IMR-90 (cell line): ENCODE results near the gene AHNAK2. TPM values are rescaled to one million over a fixed set of nuclear protein-coding genes. Genes with fewer than 3 reads are reported as not detected.
A peak's percentile ranks its signal among the peaks of the same experiment; 100 is the strongest.

Source experiments
- ATAC-seq: fragments of 200-7000 bp; cut with Tn5 transposase; 2 replicates; pipeline ENCODE4 v1.9.1; 2020; ENCODE audit warnings: low read depth, mild to moderate bottlenecking, moderate library complexity
- BruUV-seq: library from RNA; stranded (reverse); fragments of 400-500 nt; replicated peaks from 2 replicates; lab custom pipeline; 2021; lab: Mats Ljungman, UMichigan
- CTCF ChIA-PET: fragments of 300-600 bp; formaldehyde crosslinking; extraction: SDS; loops from one replicate; lab custom pipeline; 2021; ENCODE audit warnings: antibody characterized with exemption; lab: Yijun Ruan, JAX
- POLR2A ChIA-PET: fragments of 300-600 bp; sonication (Branson Sonifier 250); formaldehyde crosslinking; loops from one replicate; lab custom pipeline; 2022; ENCODE audit warnings: antibody characterized with exemption; ENCODE audit not compliant: unreplicated experiment; lab: Charles Lee
- DNase-seq: peaks from one replicate; pipeline ENCODE4 v3.0.0; 2013
- H2AFZ ChIP-seq: replicated peaks from 2 replicates; pipeline ENCODE3; 2013; ENCODE audit warnings: low read length, mild to moderate bottlenecking; ENCODE audit not compliant: poor library complexity
- H2AK5ac ChIP-seq: 2 replicates; pipeline ENCODE4 v1.6.1; 2013; ENCODE audit warnings: low read depth, low read length, inconsistent platforms
- H2AK9ac ChIP-seq: replicated peaks from 2 replicates; pipeline ENCODE3; 2013; ENCODE audit warnings: mild to moderate bottlenecking, low read depth, low read length, moderate library complexity; ENCODE audit not compliant: poor library complexity
- H2BK120ac ChIP-seq: 2 replicates; pipeline ENCODE4 v1.6.1; 2013; ENCODE audit warnings: low read depth, low read length, inconsistent platforms
- H2BK15ac ChIP-seq: 3 replicates; pipeline ENCODE4 v1.6.1; 2013; ENCODE audit warnings: low read depth, low read length, inconsistent platforms
- H2BK20ac ChIP-seq: 2 replicates; pipeline ENCODE4 v1.6.1; 2013; ENCODE audit warnings: low read depth, mild to moderate bottlenecking, inconsistent platforms, low read length, moderate library complexity
- H2BK5ac ChIP-seq: 2 replicates; pipeline ENCODE4 v1.6.1; 2013; ENCODE audit warnings: mild to moderate bottlenecking, low read depth, low read length, inconsistent platforms; ENCODE audit not compliant: poor library complexity, severe bottlenecking
- H3K14ac ChIP-seq: replicated peaks from 2 replicates; pipeline ENCODE4 v1.6.1; 2013; ENCODE audit warnings: low read depth, low read length, inconsistent platforms
- H3K18ac ChIP-seq: 2 replicates; pipeline ENCODE4 v1.6.1; 2013; ENCODE audit warnings: low read depth, low read length, control low read depth
- H3K23ac ChIP-seq: 2 replicates; pipeline ENCODE4 v1.6.1; 2013; ENCODE audit warnings: low read depth, low read length, inconsistent platforms
- H3K27ac ChIP-seq: 2 replicates; pipeline ENCODE4 v1.5.1; 2013; ENCODE audit warnings: mild to moderate bottlenecking, control low read depth, low read length; ENCODE audit not compliant: insufficient read depth
- H3K27me3 ChIP-seq: 2 replicates; pipeline ENCODE4 v1.6.1; 2013; ENCODE audit warnings: low read length; ENCODE audit not compliant: control insufficient read depth, insufficient read depth
- H3K36me3 ChIP-seq: 2 replicates; pipeline ENCODE4 v1.6.1; 2013; ENCODE audit warnings: low read length, mixed read lengths; ENCODE audit not compliant: control insufficient read depth, insufficient read depth
- H3K4ac ChIP-seq: 2 replicates; pipeline ENCODE4 v1.6.1; 2013; ENCODE audit warnings: low read depth, low read length, inconsistent platforms
- H3K4me1 ChIP-seq: 2 replicates; pipeline ENCODE4 v1.6.1; 2013; ENCODE audit warnings: low read length, mixed read lengths; ENCODE audit not compliant: control insufficient read depth, insufficient read depth
- H3K4me2 ChIP-seq: 2 replicates; pipeline ENCODE4 v1.6.1; 2013; ENCODE audit warnings: low read depth, mild to moderate bottlenecking, control low read depth, low read length, moderate library complexity
- H3K4me3 ChIP-seq: 2 replicates; pipeline ENCODE4 v1.5.1; 2013; ENCODE audit warnings: low read depth, mild to moderate bottlenecking, control low read depth, low read length, moderate library complexity; ENCODE audit not compliant: insufficient read depth
- H3K56ac ChIP-seq: 2 replicates; pipeline ENCODE4 v1.6.1; 2013; ENCODE audit warnings: low read length, inconsistent platforms; ENCODE audit not compliant: insufficient read depth; ENCODE audit errors: extremely low read depth
- H3K79me1 ChIP-seq, 2 experiments: 2 replicates each; pipeline ENCODE4 v1.6.1; 2013; ENCODE audit warnings: low read length in 2 of 2, inconsistent platforms in 1 of 2, low read depth in 1 of 2
- H3K9ac ChIP-seq: 2 replicates; pipeline ENCODE4 v1.6.1; 2013; ENCODE audit warnings: low read depth, low read length, control low read depth
- H3K9me1 ChIP-seq: 2 replicates; pipeline ENCODE4 v1.6.1; 2013; ENCODE audit warnings: low read length, inconsistent platforms; ENCODE audit not compliant: insufficient read depth
- H3K9me3 ChIP-seq: 2 replicates; pipeline ENCODE4 v1.6.1; 2013; ENCODE audit warnings: low read length; ENCODE audit not compliant: control insufficient read depth, insufficient read depth
- H4K20me1 ChIP-seq: 2 replicates; pipeline ENCODE4 v1.6.1; 2013; ENCODE audit warnings: low read length, inconsistent platforms; ENCODE audit not compliant: insufficient read depth
- H4K5ac ChIP-seq: 2 replicates; pipeline ENCODE4 v1.6.1; 2013; ENCODE audit warnings: mild to moderate bottlenecking, low read depth, low read length, control low read depth
- H4K8ac ChIP-seq, 2 experiments: 2 replicates each; pipeline ENCODE4 v1.6.1; 2013; ENCODE audit warnings: low read depth in 2 of 2, low read length in 2 of 2, control low read depth in 1 of 2, inconsistent platforms in 1 of 2
- H4K91ac ChIP-seq: 2 replicates; pipeline ENCODE4 v1.6.1; 2013; ENCODE audit warnings: low read depth, low read length, inconsistent platforms; ENCODE audit not compliant: insufficient read depth
- BHLHE40 ChIP-seq: fragments of 150-350 bp; IDR thresholded peaks from 2 replicates; pipeline ENCODE4 v1.6.1; 2016; ENCODE audit warnings: mild to moderate bottlenecking, low read depth, low read length
- CEBPB ChIP-seq: IDR thresholded peaks from 2 replicates; pipeline ENCODE4 v1.6.1; 2012; ENCODE audit warnings: low read depth, low read length, improper control_type of control experiment
- CHD1 ChIP-seq: IDR thresholded peaks from 2 replicates; pipeline ENCODE4 v1.6.1; 2012; ENCODE audit warnings: low read depth, low read length, improper control_type of control experiment
- FOS ChIP-seq: fragments of 150-350 bp; IDR thresholded peaks from 2 replicates; pipeline ENCODE4 v1.6.1; 2016; ENCODE audit warnings: low read depth, low read length
- MAFK ChIP-seq: IDR thresholded peaks from 2 replicates; pipeline ENCODE4 v1.6.1; 2012; ENCODE audit warnings: low read depth, low read length, improper control_type of control experiment
- MAZ ChIP-seq: IDR thresholded peaks from 2 replicates; pipeline ENCODE4 v1.6.1; 2012; ENCODE audit warnings: low read depth, mild to moderate bottlenecking, low read length, improper control_type of control experiment, moderate library complexity, borderline replicate concordance
- MXI1 ChIP-seq: IDR thresholded peaks from 2 replicates; pipeline ENCODE4 v1.6.1; 2012; ENCODE audit warnings: low read depth, mild to moderate bottlenecking, low read length, moderate library complexity, borderline replicate concordance
- NFE2L2 ChIP-seq: fragments of 150-350 bp; IDR thresholded peaks from 2 replicates; pipeline ENCODE4 v1.6.1; 2016; ENCODE audit warnings: low read depth, mild to moderate bottlenecking, low read length
- POLR2A ChIP-seq: IDR thresholded peaks from 2 replicates; pipeline ENCODE4 v1.6.1; 2012; ENCODE audit warnings: mild to moderate bottlenecking, low read depth, low read length
- RAD21 ChIP-seq: IDR thresholded peaks from 2 replicates; pipeline ENCODE4 v1.6.1; 2012; ENCODE audit warnings: low read length, improper control_type of control experiment
- RCOR1 ChIP-seq: IDR thresholded peaks from 2 replicates; pipeline ENCODE4 v1.6.1; 2012; ENCODE audit warnings: mild to moderate bottlenecking, low read length, improper control_type of control experiment; ENCODE audit not compliant: insufficient replicate concordance
- RFX5 ChIP-seq: IDR thresholded peaks from 2 replicates; pipeline ENCODE4 v1.8.0; 2012; ENCODE audit warnings: low read depth, mild to moderate bottlenecking, low read length, moderate library complexity
- SMC3 ChIP-seq: fragments of 150-350 bp; IDR thresholded peaks from 2 replicates; pipeline ENCODE4 v1.6.1; 2016; ENCODE audit warnings: low read depth, mild to moderate bottlenecking, antibody characterized with exemption, low read length, moderate library complexity
- WGBS, 2 experiments: methylation state at CpG; one replicate each; pipeline versions ENCODE4 v1.1.5 to v1.1.7; 2013; ENCODE audit warnings: missing lambda C conversion rate in 2 of 2; ENCODE audit not compliant: insufficient read length in 1 of 2; ENCODE audit errors: extremely low coverage in 2 of 2; 5-methylcytosine and 5-hydroxymethylcytosine counted together
- dilution Hi-C: fragments of 300-500 bp; cut with HindIII; formaldehyde crosslinking; loops from one replicate; pipeline ENCODE4 v1.14.3; 2018; ENCODE audit warnings: low sequenced_read_pairs; ENCODE audit not compliant: unreplicated experiment
- in situ Hi-C: fragments of 300-500 bp; cut with MboI; formaldehyde crosslinking; loops from 3 replicates; pipeline ENCODE4 v1.14.3; 2019; ENCODE audit warnings: low sequenced_read_pairs, inconsistent platforms, mixed read lengths
- intact Hi-C: fragments of 100-400 bp; cut with micrococcal nuclease; formaldehyde crosslinking; loops from 2 replicates; pipeline ENCODE4 v1.10.0; 2022
- polyA plus RNA-seq, 3 experiments: library from polyadenylated mRNA; depleted of rRNA; stranded (reverse); fragments of >200 nt; gene quantifications; 2 replicates each; pipeline ENCODE4 v1.2.3, GENCODE V29; 2012; ENCODE audit warnings: low replicate concordance in 1 of 3
- total RNA-seq: library from RNA; depleted of rRNA; stranded (reverse); fragments of >200 nt; gene quantifications from 2 replicates; pipeline ENCODE4 v1.2.3, GENCODE V29; 2012
- TF ChIP-seq, protein P1 (sequence below): conservative IDR thresholded peaks from 2 replicates; pipeline ENCODE4 v1.5.1; 2012; ENCODE audit warnings: mild to moderate bottlenecking, low read depth, low read length, improper control_type of control experiment
- TF ChIP-seq, protein P2 (sequence below): fragments of 150-350 bp; IDR thresholded peaks from 2 replicates; pipeline ENCODE4 v1.6.1; 2016; ENCODE audit warnings: low read depth, mild to moderate bottlenecking, low read length, moderate library complexity, borderline replicate concordance
- TF ChIP-seq, protein P3 (sequence below): fragments of 150-350 bp; IDR thresholded peaks from 2 replicates; pipeline ENCODE4 v1.6.1; 2017; ENCODE audit warnings: mild to moderate bottlenecking, antibody characterized with exemption, low read length, low read depth

Gene AHNAK2
- total and polyA plus RNA-seq, 2 of the 4 experiments (the other 2 are of a cell fraction): 2.6 to 7.9 TPM

DNA sequence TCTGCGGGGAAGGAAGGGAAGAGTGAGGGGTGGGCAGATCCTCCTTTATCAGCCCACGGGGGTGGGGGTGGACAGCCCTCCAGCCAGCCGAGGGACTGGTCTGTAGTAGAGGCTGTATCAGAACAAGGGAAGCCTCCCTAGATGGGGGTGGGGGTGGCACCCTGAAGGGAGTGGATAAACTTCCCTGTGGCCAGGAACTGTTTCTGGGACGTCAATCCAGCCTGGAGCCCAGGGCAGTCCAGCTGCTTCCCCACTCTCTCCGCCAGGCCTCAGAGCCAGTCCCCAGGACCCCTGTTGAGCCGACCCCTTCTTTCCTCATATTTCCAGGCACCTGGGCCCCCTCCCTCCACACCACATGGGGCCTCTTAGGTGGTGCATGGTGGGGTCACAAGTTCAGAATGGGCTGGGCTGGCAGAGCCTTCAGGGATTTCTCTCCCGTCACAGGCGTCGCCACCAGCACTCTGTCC lies 46.8 kb downstream of the AHNAK2 start:
- H2BK15ac ChIP-seq: no peak overlapping the region
- H2AK5ac ChIP-seq: no peak overlapping the region
- peaks cover 2% of the 10 kb centered on the region; the same call in 1 of the 2 replicates for H3K4me1 ChIP-seq
- no peak overlapping the region for H3K56ac ChIP-seq
- H3K27ac ChIP-seq: no peak overlapping the region
- BruUV-seq: no TSS peak
- no peak overlapping the region for H4K8ac ChIP-seq
- no peak overlapping the region for H2AK9ac ChIP-seq
- H3K18ac ChIP-seq: no peak overlapping the region
- H3K14ac ChIP-seq: no peak overlapping the region
- no peaks in the 10 kb centered on the region for H3K9me3 ChIP-seq
- no CpG with 5 or more reads among the region's 9 CpGs for WGBS, 2 experiments
- H3K27me3 ChIP-seq: peaks cover 54% of the 10 kb centered on the region
- H3K23ac ChIP-seq: no peak overlapping the region
- ChIA-PET CTCF (no interaction called here), POLR2A (no interaction called here)
- no peak overlapping the region for H2BK120ac ChIP-seq
- H4K91ac ChIP-seq: no peak overlapping the region
- no peak overlapping the region for H3K4ac ChIP-seq
- no peak overlapping the region for H2BK5ac ChIP-seq
- in situ Hi-C loops: no loop called here
- H3K4me2 ChIP-seq: no peak overlapping the region
- intact Hi-C loops: loop anchor here (5.0 kb wide), 1 partner anchor 41 kb away; no protein-coding TSS in a partner anchor
- no peak overlapping the region for H3K9ac ChIP-seq
- ATAC-seq (no peak), DNase-seq (no peak)
- no peak overlapping the region for H3K4me3 ChIP-seq
- H3K36me3 ChIP-seq: no peaks in the 10 kb centered on the region
- peak overlapping the region; percentile 32 for H2AFZ ChIP-seq
- dilution Hi-C loops: loop anchor here (10.0 kb wide), 1 partner anchor 123 kb away; no protein-coding TSS in a partner anchor
- no peak for TF ChIP-seq MXI1
- no peak for TF ChIP-seq CHD1
- TF ChIP-seq FOS: no peak
- TF ChIP-seq, protein P1, sequence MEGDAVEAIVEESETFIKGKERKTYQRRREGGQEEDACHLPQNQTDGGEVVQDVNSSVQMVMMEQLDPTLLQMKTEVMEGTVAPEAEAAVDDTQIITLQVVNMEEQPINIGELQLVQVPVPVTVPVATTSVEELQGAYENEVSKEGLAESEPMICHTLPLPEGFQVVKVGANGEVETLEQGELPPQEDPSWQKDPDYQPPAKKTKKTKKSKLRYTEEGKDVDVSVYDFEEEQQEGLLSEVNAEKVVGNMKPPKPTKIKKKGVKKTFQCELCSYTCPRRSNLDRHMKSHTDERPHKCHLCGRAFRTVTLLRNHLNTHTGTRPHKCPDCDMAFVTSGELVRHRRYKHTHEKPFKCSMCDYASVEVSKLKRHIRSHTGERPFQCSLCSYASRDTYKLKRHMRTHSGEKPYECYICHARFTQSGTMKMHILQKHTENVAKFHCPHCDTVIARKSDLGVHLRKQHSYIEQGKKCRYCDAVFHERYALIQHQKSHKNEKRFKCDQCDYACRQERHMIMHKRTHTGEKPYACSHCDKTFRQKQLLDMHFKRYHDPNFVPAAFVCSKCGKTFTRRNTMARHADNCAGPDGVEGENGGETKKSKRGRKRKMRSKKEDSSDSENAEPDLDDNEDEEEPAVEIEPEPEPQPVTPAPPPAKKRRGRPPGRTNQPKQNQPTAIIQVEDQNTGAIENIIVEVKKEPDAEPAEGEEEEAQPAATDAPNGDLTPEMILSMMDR: no peak
- TF ChIP-seq NFE2L2: no peak
- TF ChIP-seq, protein P2, sequence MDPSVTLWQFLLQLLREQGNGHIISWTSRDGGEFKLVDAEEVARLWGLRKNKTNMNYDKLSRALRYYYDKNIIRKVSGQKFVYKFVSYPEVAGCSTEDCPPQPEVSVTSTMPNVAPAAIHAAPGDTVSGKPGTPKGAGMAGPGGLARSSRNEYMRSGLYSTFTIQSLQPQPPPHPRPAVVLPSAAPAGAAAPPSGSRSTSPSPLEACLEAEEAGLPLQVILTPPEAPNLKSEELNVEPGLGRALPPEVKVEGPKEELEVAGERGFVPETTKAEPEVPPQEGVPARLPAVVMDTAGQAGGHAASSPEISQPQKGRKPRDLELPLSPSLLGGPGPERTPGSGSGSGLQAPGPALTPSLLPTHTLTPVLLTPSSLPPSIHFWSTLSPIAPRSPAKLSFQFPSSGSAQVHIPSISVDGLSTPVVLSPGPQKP: no peak
- no peak for TF ChIP-seq RCOR1
- no peak for TF ChIP-seq CEBPB
- no peak for TF ChIP-seq RAD21
- TF ChIP-seq SMC3: no peak
- TF ChIP-seq, protein P3, sequence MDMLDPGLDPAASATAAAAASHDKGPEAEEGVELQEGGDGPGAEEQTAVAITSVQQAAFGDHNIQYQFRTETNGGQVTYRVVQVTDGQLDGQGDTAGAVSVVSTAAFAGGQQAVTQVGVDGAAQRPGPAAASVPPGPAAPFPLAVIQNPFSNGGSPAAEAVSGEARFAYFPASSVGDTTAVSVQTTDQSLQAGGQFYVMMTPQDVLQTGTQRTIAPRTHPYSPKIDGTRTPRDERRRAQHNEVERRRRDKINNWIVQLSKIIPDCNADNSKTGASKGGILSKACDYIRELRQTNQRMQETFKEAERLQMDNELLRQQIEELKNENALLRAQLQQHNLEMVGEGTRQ: no peak
- TF ChIP-seq MAFK: no peak
- no peak for TF ChIP-seq POLR2A
- no peak for TF ChIP-seq RFX5
- no peak for TF ChIP-seq MAZ
- no peak for TF ChIP-seq BHLHE40
- no peak overlapping the region for H4K5ac ChIP-seq
- H2BK20ac ChIP-seq: no peak overlapping the region
- H4K20me1 ChIP-seq: no peaks in the 10 kb centered on the region
- H3K79me1 ChIP-seq: no peaks in the 10 kb centered on the region
- H3K9me1 ChIP-seq: no peaks in the 10 kb centered on the region
